PC-3 (cell line): Measurements from ENCODE around the gene CXCL5. TPM values are rescaled to one million over a fixed set of nuclear protein-coding genes. Genes with fewer than 3 reads are reported as not detected.

Source experiments
- ATAC-seq: fragments of 200-7000 bp; cut with Tn5 transposase; 2 replicates; pipeline ENCODE4 v1.9.1; 2020; ENCODE audit warnings: mild to moderate bottlenecking, moderate library complexity
- BruUV-seq: library from RNA; stranded (reverse); fragments of 400-500 nt; replicated peaks from 2 replicates; lab custom pipeline; 2021; lab: Mats Ljungman, UMichigan
- CTCF ChIA-PET: fragments of 300-600 bp; sonication (Branson Sonifier 250); formaldehyde crosslinking; loops from one replicate; lab custom pipeline; 2022; ENCODE audit warnings: antibody characterized with exemption; lab: Charles Lee
- POLR2A ChIA-PET: fragments of 300-600 bp; sonication (Branson Sonifier 250); formaldehyde crosslinking; loops from one replicate; lab custom pipeline; 2022; ENCODE audit warnings: antibody characterized with exemption; ENCODE audit not compliant: unreplicated experiment; lab: Charles Lee
- DNase-seq: peaks from one replicate; pipeline ENCODE4 v3.0.0-alpha.2; 2015
- H2AFZ ChIP-seq: fragments of 300-600 bp; sonication (generic); 2 replicates; pipeline ENCODE4 v1.6.0; 2016; ENCODE audit warnings: antibody characterized with exemption, low read length
- H3F3A ChIP-seq: fragments of 300-600 bp; sonication (generic); one replicate; pipeline ENCODE4 v1.6.0; 2017; ENCODE audit warnings: antibody characterized with exemption, low read length, control low read depth, mild to moderate bottlenecking; ENCODE audit not compliant: unreplicated experiment
- H3K27ac ChIP-seq: fragments of 300-600 bp; sonication (generic); 2 replicates; pipeline ENCODE4 v1.5.1; 2016; ENCODE audit warnings: mild to moderate bottlenecking, low read length
- H3K27me3 ChIP-seq: fragments of 300-600 bp; sonication (generic); 2 replicates; pipeline ENCODE4 v1.6.1; 2016; ENCODE audit warnings: low read length, mixed read lengths
- H3K36me3 ChIP-seq: fragments of 300-600 bp; sonication (generic); 2 replicates; pipeline ENCODE4 v1.6.1; 2016; ENCODE audit warnings: low read depth, mixed run types, low read length, mixed read lengths
- H3K4me1 ChIP-seq: fragments of 300-600 bp; sonication (generic); 2 replicates; pipeline ENCODE4 v1.5.1; 2016; ENCODE audit warnings: low read length; ENCODE audit not compliant: insufficient read depth
- H3K4me2 ChIP-seq: fragments of 300-600 bp; sonication (generic); 2 replicates; pipeline ENCODE4 v1.6.0; 2016; ENCODE audit warnings: low read length
- H3K4me3 ChIP-seq: fragments of 300-600 bp; sonication (generic); 2 replicates; pipeline ENCODE4 v1.5.1; 2016; ENCODE audit warnings: mild to moderate bottlenecking, low read length, mixed read lengths
- H3K79me2 ChIP-seq: fragments of 300-600 bp; sonication (generic); 2 replicates; pipeline ENCODE4 v1.6.1; 2017; ENCODE audit warnings: low read length, mixed read lengths
- H3K9ac ChIP-seq: fragments of 300-600 bp; sonication (generic); 2 replicates; pipeline ENCODE4 v1.6.0; 2016; ENCODE audit warnings: mild to moderate bottlenecking, low read length
- H3K9me2 ChIP-seq: fragments of 300-600 bp; sonication (generic); replicated peaks from 2 replicates; pipeline ENCODE4 v1.6.1; 2016; ENCODE audit warnings: mixed run types, low read length, mixed read lengths
- H3K9me3 ChIP-seq: fragments of 300-600 bp; sonication (generic); 2 replicates; pipeline ENCODE4 v1.6.1; 2016; ENCODE audit warnings: low read length, mixed read lengths
- H4K20me1 ChIP-seq: fragments of 300-600 bp; sonication (generic); 2 replicates; pipeline ENCODE4 v1.6.1; 2016; ENCODE audit warnings: low read length, mixed read lengths
- CTCF ChIP-seq: fragments of 300-600 bp; sonication (generic); conservative IDR thresholded peaks from 2 replicates; pipeline ENCODE4 v1.5.1; 2017; ENCODE audit warnings: antibody characterized with exemption, low read depth, mild to moderate bottlenecking, low read length
- EZH2 ChIP-seq: fragments of 300-600 bp; sonication (generic); IDR thresholded peaks from one replicate; pipeline ENCODE4 v1.6.1; 2017; ENCODE audit warnings: antibody characterized with exemption, mild to moderate bottlenecking, low read length; ENCODE audit not compliant: unreplicated experiment
- EZH2phosphoT487 ChIP-seq: fragments of 300-600 bp; sonication (generic); IDR thresholded peaks from 2 replicates; pipeline ENCODE4 v1.6.1; 2018; ENCODE audit warnings: mild to moderate bottlenecking, antibody characterized with exemption, low read length, borderline replicate concordance
- intact Hi-C: fragments of 100-400 bp; cut with micrococcal nuclease; formaldehyde crosslinking; loops from 2 replicates; pipeline ENCODE4 v1.9.0; 2023
- total RNA-seq: library from RNA; depleted of rRNA; stranded (reverse); fragments of >200 nt; gene quantifications from 2 replicates; pipeline ENCODE4 v1.2.3, GENCODE V29; 2014

CXCL5 gene
- total RNA-seq, 1 experiment from 2014 or later = 0.55 TPM

DNA sequence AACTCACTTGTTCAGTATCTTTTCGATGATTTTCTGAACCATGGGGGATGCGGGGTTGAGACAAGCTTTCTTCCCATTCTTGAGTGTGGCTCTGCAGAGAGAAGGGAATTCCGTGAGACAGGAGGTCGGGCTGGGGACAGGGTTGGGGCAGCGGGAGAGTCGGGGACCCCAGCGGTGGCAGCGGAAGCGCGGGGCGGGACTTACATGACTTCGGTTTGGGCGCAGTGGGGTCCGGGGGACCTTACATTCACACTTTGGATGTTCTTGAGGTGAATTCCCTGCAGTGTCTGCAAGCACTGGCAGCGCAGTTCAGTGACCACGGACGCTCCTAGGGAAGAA is 39.6 kb upstream of the CXCL5 start:
- Histone ChIP-seq H3K4me3 (peak overlapping the region; percentile 78), H3K36me3 (no peaks in the 10 kb centered on the region), H3F3A (peaks cover 7% of the 10 kb centered on the region), H3K9me3 (no peaks in the 10 kb centered on the region), H3K9ac (peak overlapping the region; percentile 83), H4K20me1 (no peaks in the 10 kb centered on the region), H3K27me3 (no peaks in the 10 kb centered on the region), H2AFZ (peak overlapping the region; percentile 93), H3K4me2 (peak overlapping the region; percentile 84), H3K79me2 (peaks cover 21% of the 10 kb centered on the region), H3K9me2 (no peaks in the 10 kb centered on the region), H3K27ac (peak overlapping the region; percentile 51), H3K4me1 (peaks cover 51% of the 10 kb centered on the region)
- intact Hi-C loops = loop anchor here (1.0 to 5.0 kb wide), 6 partner anchors 61 to 376 kb away; partner anchors contain the start of gene CXCL2
- POLR2A ChIA-PET = interaction anchor here (0.6 to 1.4 kb wide), 5 partner anchors 60 to 429 kb away, joined by 3 to 11 read pairs (median 5); no protein-coding TSS in a partner anchor
- TF ChIP-seq CTCF (no peak), EZH2 (no peak), EZH2phosphoT487 (no peak)
- BruUV-seq = no TSS peak
- ATAC-seq (peak; percentile 5; the same call in 1 of the 2 replicates), DNase-seq (no peak)
- CTCF ChIA-PET = interaction anchor here (0.6 to 2.4 kb wide), 5 partner anchors 18 to 170 kb away, joined by 3 to 9 read pairs (median 3); partner anchors contain the start of gene CXCL2

- CTCF ChIA-PET = interaction anchor here (0.6 to 2.4 kb wide), 3 partner anchors 62 to 169 kb away, joined by 3 to 9 read pairs (median 3); partner anchors contain the start of gene CXCL2
- ATAC-seq (no peak), DNase-seq (peak; percentile 40)
- Histone ChIP-seq H4K20me1 (no peaks in the 10 kb centered on the region), H3K4me1 (peaks cover 58% of the 10 kb centered on the region), H3K27me3 (no peaks in the 10 kb centered on the region), H3K79me2 (peaks cover 21% of the 10 kb centered on the region), H3K9ac (peak overlapping the region; percentile 83), H3K9me2 (no peaks in the 10 kb centered on the region), H3F3A (peaks cover 7% of the 10 kb centered on the region), H3K27ac (peak overlapping the region; percentile 51), H2AFZ (peak overlapping the region; percentile 93), H3K4me2 (peak overlapping the region; percentile 84), H3K4me3 (peak overlapping the region; percentile 78), H3K36me3 (no peaks in the 10 kb centered on the region), H3K9me3 (no peaks in the 10 kb centered on the region)
- TF ChIP-seq EZH2 (no peak), CTCF (no peak), EZH2phosphoT487 (no peak)
- POLR2A ChIA-PET = interaction anchor here (0.5 kb wide), 2 partner anchors 58 to 209 kb away, joined by 3 to 4 read pairs; no protein-coding TSS in a partner anchor
- TSS peak; percentile 63 for BruUV-seq
- intact Hi-C loops = loop anchor here (2.0 to 5.0 kb wide), 4 partner anchors 21 to 375 kb away; no protein-coding TSS in a partner anchor
Measured at GRCh38 chr4:74037076-74037955, 38.8 kb upstream of the CXCL5 start.
